Measurements from ENCODE around the gene MPRIP. TPM values are rescaled to one million over a fixed set of nuclear protein-coding genes. Genes with fewer than 3 reads are reported as not detected.
"Not testable (repeated sequence)": the region's sequence is repeated elsewhere in the genome, so short reads cannot be mapped to it uniquely, and the experiment has no call there.

The MPRIP gene
- total RNA-seq, 2 experiments from 2014 or later, result 145 to 157 TPM

- intact Hi-C loops (cut with micrococcal nuclease), result loop anchor here (10.0 kb wide), 1 partner anchor 74 kb away; no protein-coding TSS in a partner anchor
- POLR2A ChIA-PET, result no interaction called here
- DNase-seq, result no peak
- H3K27ac Mint-ChIP-seq, result no peak overlapping the region
- H3K27me3 Mint-ChIP-seq, result no peaks in the 10 kb centered on the region
- CTCF ChIA-PET, result no interaction called here
- no peaks in the 10 kb centered on the region for H3K9me3 Mint-ChIP-seq
- peaks cover 32% of the 10 kb centered on the region for H3K4me1 Mint-ChIP-seq (ENCODE audit: low read depth)
- H3K4me3 Mint-ChIP-seq, result no peak overlapping the region
- peaks cover 17% of the 10 kb centered on the region for H3K36me3 Mint-ChIP-seq
Measured at GRCh38 chr17:17188586-17188985, 146.3 kb downstream of the MPRIP start.

DNA sequence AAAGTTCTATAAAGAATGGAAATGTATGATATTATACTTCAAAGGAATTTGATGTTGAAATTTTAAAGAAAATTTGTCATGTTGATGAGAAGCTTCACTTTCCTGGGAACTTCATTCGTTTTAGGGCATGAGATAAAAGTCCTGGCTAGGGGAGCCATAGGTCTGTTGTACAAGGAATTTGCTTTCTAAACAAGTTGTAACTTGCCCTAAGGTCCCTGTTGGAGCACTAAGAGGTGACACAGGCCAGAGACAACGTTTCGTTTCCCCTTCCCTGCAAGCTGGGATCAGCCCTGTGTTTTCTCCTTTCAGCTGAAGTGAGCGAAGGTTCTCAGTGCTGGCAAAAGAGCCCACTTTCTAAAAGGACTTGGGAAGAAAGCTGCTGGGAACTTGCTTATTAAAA, 147.3 kb downstream of the MPRIP start:
- CTCF ChIA-PET, result interaction anchor here (1.0 to 1.5 kb wide), 3 partner anchors 11 to 81 kb away, joined by 4 to 5 read pairs (median 4); no protein-coding TSS in a partner anchor
- Mint-ChIP-seq H3K27ac (no peak overlapping the region), H3K36me3 (peaks cover 14% of the 10 kb centered on the region), H3K9me3 (no peaks in the 10 kb centered on the region), H3K27me3 (no peaks in the 10 kb centered on the region), H3K4me3 (no peak overlapping the region), H3K4me1 (ENCODE audit: low read depth) (peaks cover 22% of the 10 kb centered on the region)
- POLR2A ChIA-PET, result no interaction called here
- no peak for DNase-seq
- intact Hi-C loops (cut with micrococcal nuclease), result loop anchor here (10.0 kb wide), 1 partner anchor 75 kb away; no protein-coding TSS in a partner anchor

GRCh38 chr17:17190188-17190587, 147.9 kb downstream of the MPRIP start:
- ChIA-PET POLR2A (no interaction called here), CTCF (interaction anchor here (1.3 to 1.5 kb wide), 3 partner anchors 46 to 80 kb away, joined by 3 to 5 read pairs (median 4); no protein-coding TSS in a partner anchor)
- no peaks in the 10 kb centered on the region for H3K9me3 Mint-ChIP-seq
- peaks cover 10% of the 10 kb centered on the region for H3K36me3 Mint-ChIP-seq
- H3K27ac Mint-ChIP-seq, result no peak overlapping the region
- H3K4me3 Mint-ChIP-seq, result no peak overlapping the region
- no peaks in the 10 kb centered on the region for H3K27me3 Mint-ChIP-seq
- no peak for DNase-seq
- peaks cover 15% of the 10 kb centered on the region for H3K4me1 Mint-ChIP-seq (ENCODE audit: low read depth)
- intact Hi-C loops (cut with micrococcal nuclease), result no loop called here

DNA sequence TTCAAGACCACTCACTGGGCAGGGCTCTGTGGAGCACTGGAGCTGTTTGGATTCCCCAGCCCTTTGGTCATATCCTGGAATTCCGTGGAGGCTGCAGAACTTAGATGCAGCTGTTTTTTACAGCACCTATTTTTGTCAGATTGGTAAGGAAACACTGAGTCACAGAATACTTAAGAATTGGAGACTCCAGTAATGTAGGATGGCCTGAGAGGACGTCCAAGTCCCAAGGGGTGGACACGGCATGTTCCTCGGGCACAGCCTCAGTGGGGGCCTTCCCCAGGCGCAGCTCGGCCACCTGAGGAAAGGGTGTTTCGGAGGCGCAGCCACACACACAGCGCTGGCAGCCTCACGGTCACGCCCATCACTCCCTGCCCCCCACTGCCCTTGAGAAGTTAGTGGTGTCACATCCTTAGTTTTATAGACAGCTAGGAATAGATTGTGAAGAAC, 149.1 kb downstream of the MPRIP start:
- CTCF ChIA-PET, result interaction anchor here (0.8 to 1.4 kb wide), 2 partner anchors 47 to 50 kb away, joined by 3 read pairs; no protein-coding TSS in a partner anchor
- Mint-ChIP-seq H3K4me1 (ENCODE audit: low read depth) (peaks cover 6% of the 10 kb centered on the region), H3K36me3 (peaks cover 4% of the 10 kb centered on the region), H3K27me3 (no peaks in the 10 kb centered on the region), H3K9me3 (no peaks in the 10 kb centered on the region), H3K4me3 (no peak overlapping the region), H3K27ac (peak overlapping the region; percentile 25)
- DNase-seq, result no peak
- intact Hi-C loops (cut with micrococcal nuclease), result no loop called here
- POLR2A ChIA-PET, result interaction anchor here (1.2 to 1.3 kb wide), 2 partner anchors 10 kb away, joined by 3 to 4 read pairs; no protein-coding TSS in a partner anchor

DNA sequence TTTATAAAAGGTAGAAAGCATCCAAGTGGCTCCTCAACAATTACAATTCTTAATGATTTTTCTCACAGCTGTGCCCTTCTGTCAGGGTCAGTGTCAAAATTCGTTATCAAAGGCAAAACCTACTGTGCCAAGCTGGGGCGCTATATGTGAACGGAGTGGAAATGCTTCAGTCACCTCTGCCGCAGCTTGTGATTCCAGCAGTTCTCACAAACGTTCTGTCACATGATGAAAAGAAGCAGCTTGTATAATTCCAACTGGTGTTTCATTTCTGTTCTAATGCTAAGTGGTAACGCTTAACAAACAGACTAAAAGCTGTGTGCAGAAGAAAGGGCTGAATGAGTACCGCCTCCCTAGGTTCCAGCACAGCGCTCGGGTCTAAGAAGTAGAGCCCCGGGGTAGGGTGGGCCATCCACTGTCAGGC, 149.7 kb downstream of the MPRIP start:
- H3K27me3 Mint-ChIP-seq, result no peaks in the 10 kb centered on the region
- intact Hi-C loops (cut with micrococcal nuclease), result no loop called here
- H3K4me1 Mint-ChIP-seq (ENCODE audit: low read depth), result peaks cover 7% of the 10 kb centered on the region
- ChIA-PET CTCF (interaction anchor here (0.8 to 1.3 kb wide), 2 partner anchors 19 to 51 kb away, joined by 3 read pairs; no protein-coding TSS in a partner anchor), POLR2A (interaction anchor here (1.2 to 1.3 kb wide), 2 partner anchors 9 to 10 kb away, joined by 3 to 4 read pairs; no protein-coding TSS in a partner anchor)
- H3K4me3 Mint-ChIP-seq, result no peak overlapping the region
- H3K9me3 Mint-ChIP-seq, result no peaks in the 10 kb centered on the region
- H3K36me3 Mint-ChIP-seq, result peaks cover 4% of the 10 kb centered on the region
- no peak for DNase-seq
- no peak overlapping the region for H3K27ac Mint-ChIP-seq

DNA sequence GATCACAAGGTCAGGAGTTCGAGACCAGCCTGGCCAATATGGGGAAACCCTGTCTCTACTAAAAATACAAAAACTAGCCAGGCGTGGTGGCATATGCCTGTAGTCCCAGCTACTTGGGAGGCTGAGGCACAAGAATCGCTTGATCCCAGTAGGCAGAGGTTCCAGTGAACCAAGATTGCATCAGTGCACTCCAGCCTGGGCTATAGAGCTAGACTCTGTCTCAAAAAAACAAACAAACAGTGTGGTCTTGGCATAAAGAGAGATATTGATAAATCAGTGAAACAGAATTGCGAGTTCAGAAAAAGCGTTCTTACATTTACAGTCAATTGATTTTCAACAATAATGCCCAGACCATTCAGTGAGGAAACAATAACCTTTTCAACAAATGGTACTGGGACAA, 153.2 kb downstream of the MPRIP start:
- CTCF ChIA-PET; DNase-seq; H3K4me3 Mint-ChIP-seq; POLR2A ChIA-PET; H3K27ac Mint-ChIP-seq; H3K9me3 Mint-ChIP-seq; H3K27me3 Mint-ChIP-seq; intact Hi-C loops (cut with micrococcal nuclease); H3K36me3 Mint-ChIP-seq: not testable (repeated sequence)
- peaks cover 13% of the 10 kb centered on the region for H3K4me1 Mint-ChIP-seq (ENCODE audit: low read depth)

DNA sequence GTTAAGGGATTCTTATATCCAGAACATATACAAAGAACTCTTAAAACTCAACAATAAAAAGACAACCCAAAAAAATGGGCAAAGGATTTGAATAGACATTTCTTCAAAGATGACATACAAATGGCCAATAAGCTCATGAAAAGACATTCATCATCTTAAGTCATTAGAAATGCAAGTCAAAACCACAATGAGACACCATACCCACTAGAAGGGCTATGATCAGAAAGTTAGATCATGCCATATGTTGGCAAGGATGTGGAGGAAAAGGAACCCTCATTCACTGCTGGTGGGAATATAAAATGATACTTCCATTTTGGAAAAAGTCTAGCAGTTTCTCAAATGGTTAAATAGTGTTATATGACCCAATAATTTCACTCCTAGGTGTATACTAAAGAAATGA, 154.5 kb downstream of the MPRIP start:
- Mint-ChIP-seq H3K9me3 (no peaks in the 10 kb centered on the region), H3K27me3 (no peaks in the 10 kb centered on the region), H3K36me3 (peaks cover 7% of the 10 kb centered on the region), H3K27ac (no peak overlapping the region), H3K4me1 (ENCODE audit: low read depth) (peaks cover 13% of the 10 kb centered on the region), H3K4me3 (no peak overlapping the region)
- ChIA-PET CTCF (interaction anchor here (0.7 to 1.5 kb wide), 3 partner anchors 11 to 55 kb away, joined by 3 to 4 read pairs (median 4); no protein-coding TSS in a partner anchor), POLR2A (no interaction called here)
- intact Hi-C loops (cut with micrococcal nuclease), result no loop called here
- no peak for DNase-seq

- ChIA-PET POLR2A (no interaction called here), CTCF (no interaction called here)
- Mint-ChIP-seq H3K9me3 (no peaks in the 10 kb centered on the region), H3K4me3 (no peak overlapping the region), H3K27me3 (no peaks in the 10 kb centered on the region), H3K4me1 (ENCODE audit: low read depth) (peaks cover 13% of the 10 kb centered on the region), H3K36me3 (peaks cover 14% of the 10 kb centered on the region), H3K27ac (no peak overlapping the region)
- DNase-seq, result no peak
- intact Hi-C loops (cut with micrococcal nuclease), result no loop called here
Measured at GRCh38 chr17:17198281-17198680, 156.0 kb downstream of the MPRIP start.

DNA sequence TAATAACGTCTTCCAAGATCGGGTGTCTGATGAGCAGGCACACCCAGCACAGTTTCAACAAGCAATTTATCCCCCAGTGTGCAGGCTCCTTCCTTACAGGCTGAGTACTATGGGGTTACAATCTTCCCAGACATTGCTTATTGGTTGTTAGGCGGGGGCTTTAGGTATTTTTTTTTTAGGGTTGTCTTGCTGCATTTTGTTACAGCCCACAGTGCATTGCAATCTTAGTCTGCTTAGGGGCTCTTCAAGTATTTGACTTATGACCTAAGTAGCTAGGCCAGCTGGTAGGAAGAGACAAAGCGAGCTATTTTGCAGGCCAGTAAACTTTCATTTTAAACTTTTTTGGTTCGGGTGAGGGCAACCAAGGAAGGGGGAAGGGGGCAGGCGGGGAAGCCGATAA, 158.1 kb downstream of the MPRIP start:
- H3K4me3 Mint-ChIP-seq, result no peak overlapping the region
- H3K27me3 Mint-ChIP-seq, result no peaks in the 10 kb centered on the region
- no peak overlapping the region for H3K27ac Mint-ChIP-seq
- POLR2A ChIA-PET, result interaction anchor here (1.0 kb wide), 1 partner anchor 14 kb away, joined by 4 read pairs; no protein-coding TSS in a partner anchor
- no peaks in the 10 kb centered on the region for H3K9me3 Mint-ChIP-seq
- DNase-seq, result no peak
- intact Hi-C loops (cut with micrococcal nuclease), result no loop called here
- H3K4me1 Mint-ChIP-seq (ENCODE audit: low read depth), result peaks cover 32% of the 10 kb centered on the region
- CTCF ChIA-PET, result interaction anchor here (1.4 to 1.5 kb wide), 2 partner anchors 11 to 59 kb away, joined by 4 read pairs; no protein-coding TSS in a partner anchor
- H3K36me3 Mint-ChIP-seq, result peaks cover 22% of the 10 kb centered on the region

- ChIA-PET CTCF (interaction anchor here (1.4 to 1.5 kb wide), 2 partner anchors 11 to 59 kb away, joined by 4 read pairs; no protein-coding TSS in a partner anchor), POLR2A (interaction anchor here (0.8 to 1.5 kb wide), 3 partner anchors 9 to 25 kb away, joined by 3 to 4 read pairs (median 3); no protein-coding TSS in a partner anchor)
- no peak for DNase-seq
- Mint-ChIP-seq H3K9me3 (no peaks in the 10 kb centered on the region), H3K27ac (no peak overlapping the region), H3K36me3 (peaks cover 22% of the 10 kb centered on the region), H3K4me3 (no peak overlapping the region), H3K4me1 (ENCODE audit: low read depth) (peaks cover 30% of the 10 kb centered on the region), H3K27me3 (no peaks in the 10 kb centered on the region)
- intact Hi-C loops (cut with micrococcal nuclease), result no loop called here
Measured at GRCh38 chr17:17200831-17201230, 158.6 kb downstream of the MPRIP start.

- Mint-ChIP-seq H3K36me3 (peaks cover 22% of the 10 kb centered on the region), H3K27ac (no peak overlapping the region), H3K27me3 (no peaks in the 10 kb centered on the region), H3K4me3 (no peak overlapping the region), H3K4me1 (ENCODE audit: low read depth) (peaks cover 31% of the 10 kb centered on the region), H3K9me3 (no peaks in the 10 kb centered on the region)
- intact Hi-C loops (cut with micrococcal nuclease), result no loop called here
- POLR2A ChIA-PET, result interaction anchor here (0.8 to 1.5 kb wide), 3 partner anchors 10 to 25 kb away, joined by 3 to 4 read pairs (median 3); no protein-coding TSS in a partner anchor
- CTCF ChIA-PET, result interaction anchor here (1.4 to 1.5 kb wide), 2 partner anchors 12 to 60 kb away, joined by 4 read pairs; no protein-coding TSS in a partner anchor
- DNase-seq, result no peak
Measured at GRCh38 chr17:17201271-17201670, 159.0 kb downstream of the MPRIP start.

DNA sequence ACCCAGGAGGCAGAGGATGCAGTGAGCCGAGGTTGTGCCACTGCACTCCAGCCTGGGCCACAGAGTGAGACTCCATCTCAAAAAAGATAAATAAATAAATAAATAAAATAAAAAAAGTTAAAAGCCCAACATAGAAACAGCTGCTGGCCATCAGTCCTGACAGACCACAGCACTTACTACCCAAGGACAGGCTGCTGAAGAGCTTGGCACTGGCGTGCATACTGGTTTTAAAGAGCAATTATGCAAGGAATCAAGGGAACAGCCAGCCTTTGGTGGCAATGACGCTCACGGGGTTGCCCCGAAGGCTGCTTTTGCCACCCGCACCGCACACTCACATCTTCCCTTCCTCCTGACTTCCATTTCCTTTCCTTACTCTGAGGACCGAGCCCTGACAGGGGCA, 159.7 kb downstream of the MPRIP start:
- no peak overlapping the region for H3K27ac Mint-ChIP-seq
- CTCF ChIA-PET, result no interaction called here
- H3K27me3 Mint-ChIP-seq, result no peaks in the 10 kb centered on the region
- no peak for DNase-seq
- intact Hi-C loops (cut with micrococcal nuclease), result no loop called here
- H3K4me1 Mint-ChIP-seq (ENCODE audit: low read depth), result peaks cover 29% of the 10 kb centered on the region
- H3K36me3 Mint-ChIP-seq, result peaks cover 23% of the 10 kb centered on the region
- H3K9me3 Mint-ChIP-seq, result no peaks in the 10 kb centered on the region
- H3K4me3 Mint-ChIP-seq, result no peak overlapping the region
- POLR2A ChIA-PET, result interaction anchor here (1.5 kb wide), 1 partner anchor 26 kb away, joined by 3 read pairs; no protein-coding TSS in a partner anchor

All from activated CD4-positive, alpha-beta memory T cell treated with anti-CD3 and anti-CD28 coated beads for 36 hours (primary cell).